HG03064 (cell line): ENCODE results near the gene AKT3.
"Not testable (repeated sequence)": the region's sequence is repeated elsewhere in the genome, so short reads cannot be mapped to it uniquely, and the experiment has no call there.

ENCODE experiments used
- ATAC-seq: cut with Tn5 transposase; IDR thresholded peaks from one replicate; pipeline ENCODE4 v1.9.1; 2021; ENCODE audit warnings: low read depth; ENCODE audit not compliant: unreplicated experiment

The AKT3 gene

GRCh38 chr1:243791586-243792267 is 58.3 kb downstream of the AKT3 start:
- ATAC-seq, result no peak

- no peak for ATAC-seq
Measured at GRCh38 chr1:243790404-243790803, 59.6 kb downstream of the AKT3 start.

- ATAC-seq, result no peak
Measured at GRCh38 chr1:243786531-243786930, 63.5 kb downstream of the AKT3 start.

- no peak for ATAC-seq
Measured at GRCh38 chr1:243784506-243784905, 65.5 kb downstream of the AKT3 start.

- ATAC-seq, result no peak
Measured at GRCh38 chr1:243783714-243784113, 66.3 kb downstream of the AKT3 start.

GRCh38 chr1:243772361-243773050 is 77.5 kb downstream of the AKT3 start:
- ATAC-seq, result not testable (repeated sequence)

GRCh38 chr1:243770860-243771259 is 79.2 kb downstream of the AKT3 start:
- no peak for ATAC-seq

- ATAC-seq, result no peak
Measured at GRCh38 chr1:243765676-243766075, 84.4 kb downstream of the AKT3 start.

- ATAC-seq, result no peak
Measured at GRCh38 chr1:243763806-243764205, 86.2 kb downstream of the AKT3 start.

GRCh38 chr1:243758647-243759046 is 91.4 kb downstream of the AKT3 start:
- ATAC-seq, result no peak

- ATAC-seq, result no peak
Measured at GRCh38 chr1:243756529-243756928, 93.5 kb downstream of the AKT3 start.

GRCh38 chr1:243754348-243754747 is 95.7 kb downstream of the AKT3 start:
- ATAC-seq, result no peak

GRCh38 chr1:243751506-243751905 is 98.5 kb downstream of the AKT3 start:
- ATAC-seq, result no peak

- peak; percentile 96 for ATAC-seq
Measured at GRCh38 chr1:243748706-243749283, 101.2 kb downstream of the AKT3 start.

GRCh38 chr1:243748227-243748626 is 101.8 kb downstream of the AKT3 start:
- no peak for ATAC-seq

GRCh38 chr1:243746751-243747150 is 103.3 kb downstream of the AKT3 start:
- no peak for ATAC-seq

GRCh38 chr1:243745356-243745755 is 104.7 kb downstream of the AKT3 start:
- no peak for ATAC-seq

- no peak for ATAC-seq
Measured at GRCh38 chr1:243742819-243743218, 107.2 kb downstream of the AKT3 start.

- no peak for ATAC-seq
Measured at GRCh38 chr1:243740255-243740999, 109.6 kb downstream of the AKT3 start.

GRCh38 chr1:243739335-243740003 is 110.6 kb downstream of the AKT3 start:
- no peak for ATAC-seq

- ATAC-seq, result no peak
Measured at GRCh38 chr1:243738020-243738419, 112.0 kb downstream of the AKT3 start.
